OCI-LY1 (cell line): Measurements from ENCODE around the gene MAP3K20.

Source experiments
- EZH2 ChIP-seq: fragments of 200-600 bp; sonication (generic), shearing (Covaris generic); IDR thresholded peaks from 2 replicates; pipeline ENCODE4 v1.8.0; 2017; ENCODE audit warnings: borderline replicate concordance, mixed run types, mild to moderate bottlenecking, antibody characterized with exemption, low read length, moderate library complexity, mixed read lengths
- TF ChIP-seq, protein P1 (sequence below): fragments of 200-600 bp; sonication (generic), shearing (Covaris generic); IDR thresholded peaks from 2 replicates; pipeline ENCODE4 v1.5.1; 2017; ENCODE audit warnings: mild to moderate bottlenecking, antibody characterized with exemption, low read length, moderate library complexity, mixed read lengths

DNA sequence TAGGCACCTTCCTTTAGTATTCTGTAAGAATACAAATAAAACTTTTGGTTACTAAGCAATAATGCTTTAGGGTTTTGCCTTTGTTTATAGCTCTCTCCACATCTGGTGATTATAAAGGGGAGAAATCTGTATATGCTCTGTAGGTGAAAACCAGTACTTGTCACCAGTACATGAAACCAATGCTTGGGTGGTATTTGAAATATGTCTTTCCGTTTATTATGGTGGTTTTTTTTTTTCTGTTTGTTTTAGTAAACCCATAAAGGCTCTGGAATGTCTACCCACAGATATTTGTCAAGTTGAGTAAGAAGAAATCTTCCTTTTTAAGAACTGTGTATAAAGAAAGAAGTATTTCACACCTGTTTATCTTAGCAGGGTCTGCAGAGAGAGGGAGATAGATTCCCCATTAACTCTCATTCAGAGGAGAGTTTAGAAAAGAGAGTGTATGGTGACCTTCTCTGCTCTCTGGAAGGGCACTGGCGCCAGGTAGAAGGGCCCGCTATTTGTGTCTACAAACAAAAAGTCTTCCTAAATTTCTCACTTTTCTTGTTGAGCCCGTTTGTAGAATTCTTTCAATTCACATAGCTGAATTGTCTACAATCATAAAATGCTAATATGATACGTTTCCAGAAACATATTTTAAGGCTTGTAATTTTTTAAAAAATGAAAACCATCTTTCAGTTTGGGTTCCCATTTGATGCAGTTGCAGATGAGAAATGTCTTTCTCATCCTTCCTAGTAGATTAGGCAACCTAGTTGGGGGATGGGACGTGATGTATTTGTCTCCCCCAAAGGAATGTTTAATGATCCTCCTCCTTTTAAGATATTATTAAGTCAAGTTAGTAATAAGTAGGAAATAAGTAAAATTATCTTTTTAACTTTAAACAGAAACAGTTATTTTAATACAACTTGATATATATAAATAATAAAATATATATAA, 33.9 kb downstream of the MAP3K20 start:
- TF ChIP-seq, protein P1, sequence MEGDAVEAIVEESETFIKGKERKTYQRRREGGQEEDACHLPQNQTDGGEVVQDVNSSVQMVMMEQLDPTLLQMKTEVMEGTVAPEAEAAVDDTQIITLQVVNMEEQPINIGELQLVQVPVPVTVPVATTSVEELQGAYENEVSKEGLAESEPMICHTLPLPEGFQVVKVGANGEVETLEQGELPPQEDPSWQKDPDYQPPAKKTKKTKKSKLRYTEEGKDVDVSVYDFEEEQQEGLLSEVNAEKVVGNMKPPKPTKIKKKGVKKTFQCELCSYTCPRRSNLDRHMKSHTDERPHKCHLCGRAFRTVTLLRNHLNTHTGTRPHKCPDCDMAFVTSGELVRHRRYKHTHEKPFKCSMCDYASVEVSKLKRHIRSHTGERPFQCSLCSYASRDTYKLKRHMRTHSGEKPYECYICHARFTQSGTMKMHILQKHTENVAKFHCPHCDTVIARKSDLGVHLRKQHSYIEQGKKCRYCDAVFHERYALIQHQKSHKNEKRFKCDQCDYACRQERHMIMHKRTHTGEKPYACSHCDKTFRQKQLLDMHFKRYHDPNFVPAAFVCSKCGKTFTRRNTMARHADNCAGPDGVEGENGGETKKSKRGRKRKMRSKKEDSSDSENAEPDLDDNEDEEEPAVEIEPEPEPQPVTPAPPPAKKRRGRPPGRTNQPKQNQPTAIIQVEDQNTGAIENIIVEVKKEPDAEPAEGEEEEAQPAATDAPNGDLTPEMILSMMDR = no peak
- TF ChIP-seq EZH2 = no peak
